Aorta (tissue), 5 donors: ENCODE results near the gene HCN4. TPM values are rescaled to one million over a fixed set of nuclear protein-coding genes. Genes with fewer than 3 reads are reported as not detected.

Source experiments
- ATAC-seq: fragments of 200-7000 bp; cut with Tn5 transposase; one replicate; pipeline ENCODE4 v1.9.1; 2022; ENCODE audit warnings: moderate library complexity; ENCODE audit not compliant: low FRiP score
- DNase-seq, 2 donors: peaks; one replicate each; pipeline ENCODE4 v3.0.0-alpha.2; 2020
- H3K27ac ChIP-seq, 2 donors: one replicate each; pipeline ENCODE4 v1.5.1; 2013; ENCODE audit warnings: low read length in 2 of 2, mild to moderate bottlenecking in 2 of 2, moderate library complexity in 2 of 2, control low read depth in 1 of 2, inconsistent platforms in 1 of 2, low read depth in 1 of 2
- H3K27me3 ChIP-seq, 2 donors: one replicate each; pipeline ENCODE4 v1.6.1; 2013; ENCODE audit warnings: control low read depth in 1 of 2, low read length in 1 of 2, mild to moderate bottlenecking in 1 of 2, moderate library complexity in 1 of 2; ENCODE audit not compliant: insufficient read depth in 2 of 2, control insufficient read depth in 1 of 2
- H3K36me3 ChIP-seq, 2 donors: one replicate each; pipeline ENCODE4 v1.6.1; 2013; ENCODE audit warnings: control low read depth in 1 of 2, low read length in 1 of 2, mild to moderate bottlenecking in 1 of 2; ENCODE audit not compliant: insufficient read depth in 2 of 2, control insufficient read depth in 1 of 2
- H3K4me1 ChIP-seq, 2 donors: one replicate each; pipeline ENCODE4 v1.6.1; 2013; ENCODE audit warnings: low read length in 2 of 2, control low read depth in 1 of 2, mild to moderate bottlenecking in 1 of 2, moderate library complexity in 1 of 2; ENCODE audit not compliant: insufficient read depth in 2 of 2, control insufficient read depth in 1 of 2
- H3K4me3 ChIP-seq, 2 donors: one replicate each; pipeline ENCODE4 v1.5.1; 2013; ENCODE audit warnings: low read length in 2 of 2, control low read depth in 1 of 2, mild to moderate bottlenecking in 1 of 2
- H3K9me3 ChIP-seq: one replicate; pipeline ENCODE4 v1.6.1; 2013; ENCODE audit warnings: mild to moderate bottlenecking, low read length; ENCODE audit not compliant: control insufficient read depth
- WGBS, 2 donors: extraction: QIAGEN DNeasy Blood & Tissue Kit; methylation state at CpG; one replicate each; pipeline ENCODE4 v1.1.7; 2013; 5-methylcytosine and 5-hydroxymethylcytosine counted together
- intact Hi-C, 2 donors: fragments of 100-400 bp; cut with DNase I; formaldehyde crosslinking; loops; one replicate each; pipeline versions ENCODE4 v1.14.2 to v1.15.0; 2022
- polyA plus RNA-seq, 2 donors: library from polyadenylated mRNA; stranded (reverse); fragments of 200-250 nt; gene quantifications; one replicate each; pipeline ENCODE4 v1.2.3, GENCODE V29; 2013
- total RNA-seq, 2 donors: library from RNA; stranded (reverse); fragmentation: NEBNext Ultra II Directional; extraction: Animal tissue kit (Norgen Biotek cat#: 25700); gene quantifications; one replicate each; pipeline ENCODE4 v1.2.1, GENCODE V29; 2021
- donor health status: healthy with polysubstance abuse.
- donor health status: Bipolar disorder and iron deficiency.
- donor health status: DM: no; HTN: no; CAD: no.
- donor health status: DM: no; HTN: no; CAD: no.
- donor health status: DM: yes; HTN: yes; CAD: no.

The HCN4 gene
- total and polyA plus RNA-seq, 4 donors = under 0.01 TPM; not detected in 3

DNA sequence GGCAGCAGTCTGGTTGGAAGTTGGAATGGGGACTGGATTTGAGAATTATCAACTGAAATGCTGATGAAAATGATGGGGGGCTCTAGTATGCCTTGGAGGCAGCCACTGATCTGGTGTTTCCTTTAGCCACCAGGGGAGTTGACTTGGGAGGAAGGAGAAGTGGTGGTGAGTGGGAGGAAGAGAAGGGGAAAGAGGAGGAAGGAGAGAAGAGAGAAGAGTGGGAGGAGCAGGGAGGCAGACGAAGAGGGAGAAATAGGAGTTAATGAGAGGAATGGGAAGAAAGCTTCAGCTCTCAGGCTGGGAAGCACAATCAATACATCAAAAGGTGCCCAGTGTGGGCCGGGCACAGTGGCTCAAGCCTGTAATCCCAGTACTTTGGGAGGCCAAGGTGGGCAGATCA, 23.3 kb upstream of the HCN4 start:
- WGBS, 2 donors = 63 to 78% methylated on average over 2 of the region's 2 CpGs
- intact Hi-C loops = no loop called here
- Histone ChIP-seq H3K27me3 (no peaks in the 10 kb centered on the region), H3K36me3 (no peaks in the 10 kb centered on the region), H3K4me3 (no peak overlapping the region), H3K4me1 (no peaks in the 10 kb centered on the region), H3K9me3 (no peaks in the 10 kb centered on the region), H3K27ac (no peak overlapping the region)
- DNase-seq (no peak), ATAC-seq (no peak)

DNA sequence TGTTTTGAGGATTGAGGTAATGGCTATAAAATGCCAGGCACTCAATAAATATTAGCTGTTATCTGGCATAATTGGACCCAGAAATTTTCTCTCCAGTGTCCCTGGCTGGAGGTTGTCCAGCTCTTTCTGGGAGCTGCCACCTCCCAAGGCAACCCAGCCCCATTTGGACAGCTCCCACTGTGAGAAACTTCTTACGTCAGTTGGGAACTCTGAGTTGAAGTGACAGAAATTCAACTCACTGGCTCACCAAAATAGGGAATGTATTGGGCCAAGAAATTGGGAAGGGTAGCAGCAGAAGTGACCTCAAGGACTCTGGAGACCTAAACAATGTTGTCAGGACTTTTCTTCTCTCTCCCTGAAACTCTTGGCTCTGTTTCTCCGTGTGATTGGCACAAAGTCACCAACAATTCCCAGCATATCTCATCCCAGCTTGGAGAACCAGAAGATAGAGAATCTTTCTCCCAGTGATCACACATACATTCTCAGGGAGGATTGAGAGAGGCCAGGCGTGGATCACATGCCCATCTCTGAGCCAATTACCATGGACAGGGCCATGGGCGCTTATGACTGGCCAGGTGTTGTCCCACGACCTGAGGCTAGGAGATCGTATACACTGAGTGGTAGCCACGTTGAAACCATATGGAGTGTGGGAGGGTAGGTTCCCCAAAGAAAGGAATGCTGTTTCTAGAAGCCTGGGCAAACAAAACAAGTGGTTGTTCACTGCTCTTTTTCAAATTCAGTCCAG, 22.5 kb upstream of the HCN4 start:
- no peak overlapping the region for H3K4me3 ChIP-seq
- H3K4me1 ChIP-seq = no peaks in the 10 kb centered on the region
- no peak overlapping the region for H3K27ac ChIP-seq
- no peaks in the 10 kb centered on the region for H3K27me3 ChIP-seq
- intact Hi-C loops = no loop called here
- H3K36me3 ChIP-seq = no peaks in the 10 kb centered on the region
- ATAC-seq = no peak
- no peaks in the 10 kb centered on the region for H3K9me3 ChIP-seq
- 56 to 58% methylated on average over 7 of the region's 7 CpGs for WGBS, 2 donors
- DNase-seq = no peak

DNA sequence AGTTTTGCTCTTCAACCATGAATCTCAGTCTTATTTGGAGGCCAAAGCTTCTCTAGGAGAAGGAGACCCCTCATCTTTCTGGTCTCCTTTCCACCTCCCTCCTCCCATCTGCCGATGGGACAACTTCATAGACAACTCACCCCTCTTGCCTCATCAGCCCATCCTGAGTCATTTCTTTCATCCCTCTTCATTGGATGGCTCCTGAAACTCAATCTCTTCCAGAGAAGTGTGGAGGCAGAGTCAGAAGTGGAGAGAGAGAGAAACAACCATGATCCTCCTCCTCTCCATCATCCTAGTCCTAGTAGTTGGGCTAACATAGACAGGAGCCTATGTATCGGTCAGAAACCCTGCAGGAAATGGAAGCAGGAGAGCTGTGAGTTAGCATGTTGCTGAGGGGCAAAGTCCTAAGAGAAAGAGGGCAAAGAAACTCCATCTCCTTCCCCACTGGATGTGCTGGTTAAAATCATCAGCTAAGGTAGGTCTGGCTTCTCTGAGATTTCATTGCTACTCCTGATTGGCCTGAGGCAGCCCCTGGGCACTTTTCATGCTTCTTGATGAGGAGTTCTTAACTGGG, 21.3 kb upstream of the HCN4 start:
- ATAC-seq (no peak), DNase-seq (no peak)
- WGBS, 2 donors = 86 to 98% methylated on average over 2 of the region's 2 CpGs
- Histone ChIP-seq H3K4me3 (no peak overlapping the region), H3K9me3 (no peaks in the 10 kb centered on the region), H3K4me1 (no peaks in the 10 kb centered on the region), H3K27ac (no peak overlapping the region), H3K27me3 (no peaks in the 10 kb centered on the region), H3K36me3 (no peaks in the 10 kb centered on the region)
- intact Hi-C loops = loop anchor here in 1 of 2 donors (10.0 kb wide), 1 partner anchor 65 kb away; no protein-coding TSS in a partner anchor

DNA sequence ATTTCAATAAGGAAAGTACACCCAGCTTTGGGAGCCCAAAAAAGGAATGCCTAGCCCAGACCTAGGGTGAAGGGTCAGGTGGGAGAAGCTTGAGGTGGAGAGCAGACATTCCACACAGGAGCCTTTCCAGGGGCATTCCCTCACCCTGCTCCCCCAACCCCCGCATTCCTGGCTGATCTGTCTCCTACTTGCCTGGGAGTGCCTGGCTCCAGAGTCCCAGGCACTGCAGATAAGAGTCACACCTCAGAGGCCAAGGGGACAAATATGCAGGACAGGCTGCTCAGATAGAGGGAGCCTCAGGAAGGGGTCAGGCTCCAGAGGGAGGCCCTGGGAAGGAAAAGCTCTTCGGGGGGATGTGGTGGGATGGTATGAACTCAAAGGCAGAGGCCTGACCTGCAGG, 20.8 kb upstream of the HCN4 start:
- H3K4me1 ChIP-seq = no peaks in the 10 kb centered on the region
- no peaks in the 10 kb centered on the region for H3K36me3 ChIP-seq
- H3K27me3 ChIP-seq = no peaks in the 10 kb centered on the region
- intact Hi-C loops = loop anchor here in 1 of 2 donors (10.0 kb wide), 1 partner anchor 65 kb away; no protein-coding TSS in a partner anchor
- 81 to 85% methylated on average over 2 of the region's 2 CpGs for WGBS, 2 donors
- ATAC-seq (no peak), DNase-seq (no peak)
- no peak overlapping the region for H3K4me3 ChIP-seq
- no peaks in the 10 kb centered on the region for H3K9me3 ChIP-seq
- no peak overlapping the region for H3K27ac ChIP-seq

DNA sequence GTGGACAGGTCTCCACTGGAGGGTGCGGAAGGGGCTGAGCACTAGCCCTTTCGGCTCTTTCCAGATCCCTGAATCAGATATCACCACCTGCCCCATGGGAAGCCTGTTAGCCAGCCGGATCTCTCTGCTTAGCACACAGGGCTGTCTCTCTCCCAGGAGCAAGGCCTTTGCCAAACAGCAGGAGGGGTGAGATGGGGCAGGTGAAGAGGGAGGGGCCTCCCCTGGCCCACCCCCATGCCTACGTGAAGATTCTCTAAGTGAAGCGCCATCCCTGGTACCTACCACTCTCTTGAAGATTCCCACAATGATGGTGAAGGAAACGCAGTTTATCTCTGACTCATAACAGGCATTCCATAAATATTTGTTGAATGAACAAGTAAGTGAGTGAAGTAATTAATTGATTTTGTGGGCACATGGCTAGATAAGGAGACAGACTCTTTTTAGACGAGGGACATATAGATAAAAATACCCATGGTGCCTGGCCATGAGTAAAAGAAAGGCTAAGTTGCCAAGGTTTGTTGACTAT, 19.6 kb upstream of the HCN4 start:
- Histone ChIP-seq H3K4me1 (no peaks in the 10 kb centered on the region), H3K27ac (no peak overlapping the region), H3K4me3 (no peak overlapping the region), H3K27me3 (no peaks in the 10 kb centered on the region), H3K36me3 (no peaks in the 10 kb centered on the region), H3K9me3 (peaks cover 2% of the 10 kb centered on the region)
- WGBS, 2 donors = 48 to 51% methylated on average over 7 of the region's 7 CpGs
- ATAC-seq = no peak
- no peak for DNase-seq
- intact Hi-C loops = loop anchor here in 1 of 2 donors (10.0 kb wide), 1 partner anchor 64 kb away; no protein-coding TSS in a partner anchor

DNA sequence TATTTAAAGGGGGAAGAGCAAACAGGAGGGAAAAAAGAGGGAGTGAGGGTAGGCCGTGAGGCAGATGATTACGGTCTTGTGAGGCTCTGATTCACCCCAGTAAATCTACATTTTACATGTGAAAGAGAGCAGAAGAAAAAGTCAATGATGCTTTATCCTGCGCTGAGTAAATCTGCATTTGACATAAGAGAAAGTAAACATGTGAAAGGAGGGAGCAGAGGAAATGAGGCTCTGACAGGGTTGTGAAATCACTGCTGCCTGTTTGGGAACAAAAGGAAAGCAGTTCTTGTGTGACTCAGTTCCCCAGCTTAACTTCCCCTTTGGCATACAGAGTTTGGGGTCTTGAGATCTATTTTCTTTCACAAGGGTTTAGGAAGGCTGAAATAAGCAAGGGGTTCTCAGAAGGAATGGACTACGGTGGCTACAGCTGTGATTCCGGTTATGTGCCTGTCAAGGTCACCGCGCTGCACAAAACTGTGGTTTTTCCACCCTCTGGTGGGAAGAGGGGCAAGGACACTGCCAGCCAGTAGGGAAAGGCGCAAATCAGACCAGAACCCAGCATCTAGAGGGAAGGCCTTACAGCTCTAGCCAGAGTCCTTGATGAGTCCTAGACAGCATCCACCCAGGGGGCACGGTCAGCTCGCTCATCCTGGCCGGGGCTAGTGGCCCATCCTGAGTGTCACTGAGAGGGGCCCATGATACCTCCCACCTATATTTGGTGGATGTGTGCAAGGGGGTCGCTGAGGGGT, 18.9 kb upstream of the HCN4 start:
- ATAC-seq = no peak
- Histone ChIP-seq H3K27ac (no peak overlapping the region), H3K27me3 (no peaks in the 10 kb centered on the region), H3K9me3 (peaks cover 6% of the 10 kb centered on the region), H3K36me3 (no peaks in the 10 kb centered on the region), H3K4me3 (no peak overlapping the region), H3K4me1 (no peaks in the 10 kb centered on the region)
- DNase-seq = no peak
- intact Hi-C loops = loop anchor here in 1 of 2 donors (10.0 kb wide), 1 partner anchor 63 kb away; no protein-coding TSS in a partner anchor
- 74 to 81% methylated on average over 12 of the region's 12 CpGs for WGBS, 2 donors

DNA sequence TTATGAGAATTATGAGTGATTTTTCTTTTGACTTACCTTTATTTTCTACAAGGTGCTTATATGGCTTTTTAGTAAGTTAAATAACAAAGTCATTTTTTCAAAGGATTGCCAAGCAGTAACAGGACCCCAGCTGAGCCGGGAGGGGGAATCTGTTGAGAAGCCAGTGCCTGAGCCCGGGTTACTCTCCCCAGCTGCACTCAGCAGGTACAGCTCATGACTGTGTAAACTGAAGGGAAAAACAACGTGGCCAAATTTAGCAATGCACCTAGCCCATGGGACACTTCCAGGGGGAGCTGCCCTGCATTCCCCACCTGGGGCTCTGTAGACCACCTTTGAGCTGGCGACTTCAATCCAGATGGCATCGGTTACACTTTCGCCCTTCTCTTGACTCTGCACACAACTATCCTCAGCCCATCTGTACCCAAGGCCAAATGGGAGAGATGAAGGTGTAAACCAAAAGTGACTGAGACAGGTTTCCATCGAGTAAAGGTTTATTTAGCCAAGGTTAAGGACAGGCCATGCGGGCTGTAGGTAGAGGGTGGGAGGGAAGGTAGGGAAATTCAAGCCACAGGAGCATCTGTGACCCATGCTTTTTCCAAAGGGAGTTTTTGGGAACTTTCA, 18.2 kb upstream of the HCN4 start:
- DNase-seq = no peak
- Histone ChIP-seq H3K27ac (no peak overlapping the region), H3K9me3 (peaks cover 8% of the 10 kb centered on the region), H3K27me3 (no peaks in the 10 kb centered on the region), H3K4me1 (no peaks in the 10 kb centered on the region), H3K4me3 (no peak overlapping the region), H3K36me3 (no peaks in the 10 kb centered on the region)
- ATAC-seq = no peak
- intact Hi-C loops = loop anchor here in 1 of 2 donors (10.0 kb wide), 1 partner anchor 62 kb away; no protein-coding TSS in a partner anchor
- WGBS, 2 donors = 54 to 59% methylated on average over 8 of the region's 8 CpGs

DNA sequence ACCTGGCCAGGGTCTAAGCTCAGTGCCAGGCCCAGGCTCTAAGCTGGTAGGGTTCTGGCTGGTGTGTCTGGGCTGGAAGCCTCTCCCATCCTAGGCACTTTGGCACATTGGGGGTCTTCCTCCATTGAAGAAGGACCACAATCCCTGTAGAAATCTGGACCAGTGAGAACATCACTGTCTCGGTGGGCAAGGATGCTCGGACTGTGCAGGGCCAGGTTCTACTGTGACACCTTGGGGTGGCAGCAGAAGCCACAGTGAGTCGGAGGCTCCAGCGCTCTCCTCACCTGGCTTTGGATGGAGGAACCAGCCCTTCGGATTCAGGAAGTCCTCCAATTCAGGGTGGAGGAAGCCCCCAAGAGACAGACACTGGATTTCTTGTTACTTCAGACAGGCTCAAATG, 17.5 kb upstream of the HCN4 start:
- Histone ChIP-seq H3K36me3 (no peaks in the 10 kb centered on the region), H3K4me1 (no peaks in the 10 kb centered on the region), H3K4me3 (no peak overlapping the region), H3K9me3 (peaks cover 12% of the 10 kb centered on the region), H3K27me3 (no peaks in the 10 kb centered on the region), H3K27ac (no peak overlapping the region)
- intact Hi-C loops = loop anchor here in 1 of 2 donors (10.0 kb wide), 1 partner anchor 61 kb away; no protein-coding TSS in a partner anchor
- ATAC-seq (no peak), DNase-seq (no peak)
- 89 to 90% methylated on average over 5 of the region's 5 CpGs for WGBS, 2 donors
